Dendritic cell treated with granulocyte-macrophage colony-stimulating factor and Interleukin-4, amounts not matched to agents 40 ng/mL and 50 ng/mL, for 4 days (primary cell): ENCODE results near the gene REEP5.
"Not testable (repeated sequence)": the region's sequence is repeated elsewhere in the genome, so short reads cannot be mapped to it uniquely, and the experiment has no call there.

Source experiments
- H3K27ac Mint-ChIP-seq: one replicate; pipeline ENCODE4 v1.8.0; 2022; ENCODE audit warnings: mild to moderate bottlenecking, mixed read lengths
- H3K27me3 Mint-ChIP-seq: one replicate; pipeline ENCODE4 v1.8.0; 2022; ENCODE audit warnings: mild to moderate bottlenecking, mixed read lengths
- H3K36me3 Mint-ChIP-seq: one replicate; pipeline ENCODE4 v1.8.0; 2022; ENCODE audit warnings: low read depth, mixed read lengths
- H3K4me1 Mint-ChIP-seq: one replicate; pipeline ENCODE4 v1.8.0; 2022; ENCODE audit warnings: low read depth, mixed read lengths
- H3K4me3 Mint-ChIP-seq: one replicate; pipeline ENCODE4 v1.8.0; 2022; ENCODE audit warnings: mild to moderate bottlenecking, moderate library complexity, mixed read lengths
- H3K9me3 Mint-ChIP-seq: one replicate; pipeline ENCODE4 v1.8.0; 2022; ENCODE audit warnings: mixed read lengths
- intact Hi-C: fragments of 100-400 bp; cut with micrococcal nuclease; formaldehyde crosslinking; loops from one replicate; pipeline ENCODE4 v1.15.0; 2022

REEP5 gene

DNA sequence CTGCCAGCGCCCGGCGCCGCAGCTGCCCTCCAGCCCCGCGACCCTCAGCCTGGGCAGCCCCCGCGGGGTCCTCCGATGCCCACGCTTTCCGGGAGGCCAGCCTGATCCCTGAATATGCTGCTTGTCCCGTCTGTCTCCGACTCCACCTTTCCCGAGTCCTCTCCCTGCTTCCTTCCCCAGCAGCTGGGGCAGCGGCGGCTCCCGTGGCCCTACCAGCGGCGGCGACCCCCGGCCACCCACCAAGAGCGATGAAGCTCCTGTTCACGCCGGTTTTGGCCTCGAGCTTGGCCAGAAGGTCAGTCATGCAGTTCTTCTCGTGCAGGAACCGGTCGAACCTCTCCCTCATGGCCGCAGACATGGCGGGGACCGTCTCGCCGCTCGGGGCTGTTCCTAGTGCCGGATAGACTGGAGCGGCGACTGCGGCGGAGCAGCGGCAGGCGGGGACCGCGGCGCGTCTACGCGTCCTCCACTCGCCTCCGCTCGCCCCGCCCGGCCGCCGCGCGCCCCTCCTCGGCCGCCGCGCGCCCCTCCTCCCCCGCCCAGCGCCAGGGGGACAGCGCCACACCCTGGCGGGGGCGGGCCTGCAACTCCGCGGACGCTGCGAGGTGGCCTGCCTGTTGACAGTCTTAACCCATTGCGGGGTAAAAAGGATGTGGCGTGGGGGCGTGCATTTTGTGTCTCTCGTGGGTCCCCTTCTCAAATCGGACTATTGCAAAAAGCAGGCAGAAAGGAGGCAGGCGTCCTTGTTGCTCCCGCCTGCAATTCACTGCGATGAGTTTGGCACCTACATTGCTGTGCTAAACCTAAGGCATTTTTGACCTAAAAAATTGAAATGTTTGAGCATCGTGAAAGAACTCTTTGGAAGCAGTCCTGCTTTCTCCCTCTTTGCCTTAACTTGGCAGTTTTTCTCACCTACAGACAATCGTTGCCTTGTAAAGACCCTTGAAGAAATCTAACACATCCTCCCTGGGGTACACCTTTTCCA is at the start of gene REEP5:
Gene REEP5 (minus strand): TSS at position 395 of the 985 bp plus-strand sequence. CDS start 37 bp downstream, at position 358.
- H3K9me3 Mint-ChIP-seq = no peaks in the 10 kb centered on the region
- peaks cover 46% of the 10 kb centered on the region for H3K36me3 Mint-ChIP-seq
- peaks cover 64% of the 10 kb centered on the region for H3K4me1 Mint-ChIP-seq
- peak within 1 kb of the TSS; percentile 100 for H3K4me3 Mint-ChIP-seq
- intact Hi-C loops = loop anchor here (1.0 to 5.0 kb wide), 4 partner anchors 42 to 590 kb away; partner anchors contain the start of genes DCP2, SRP19 and YTHDC2
- no peaks in the 10 kb centered on the region for H3K27me3 Mint-ChIP-seq
- H3K27ac Mint-ChIP-seq = peak within 1 kb of the TSS; percentile 100

DNA sequence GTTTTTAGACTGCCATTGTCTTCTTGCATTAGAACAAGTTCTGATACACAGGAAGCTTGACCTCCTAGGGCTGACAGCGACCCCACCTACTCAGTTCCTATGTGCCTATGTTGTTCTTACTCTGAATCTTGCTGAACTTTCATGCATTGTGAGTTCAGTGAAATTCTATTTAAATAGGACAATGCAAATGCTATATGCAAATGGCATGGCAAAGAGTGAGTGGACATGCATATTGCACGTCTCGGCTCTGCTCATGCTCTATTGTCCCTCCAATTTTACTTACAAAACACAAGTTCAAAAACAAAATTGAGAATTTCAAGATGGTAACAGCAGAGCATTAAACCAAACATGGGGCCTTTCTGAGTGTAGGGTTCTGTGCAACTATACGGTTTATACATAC is 49.2 kb upstream of the REEP5 start:
- Mint-ChIP-seq H3K36me3 (no peaks in the 10 kb centered on the region), H3K27me3 (no peaks in the 10 kb centered on the region), H3K4me3 (no peak overlapping the region), H3K27ac (no peak overlapping the region), H3K9me3 (no peaks in the 10 kb centered on the region), H3K4me1 (peaks cover 29% of the 10 kb centered on the region)
- intact Hi-C loops = no loop called here

DNA sequence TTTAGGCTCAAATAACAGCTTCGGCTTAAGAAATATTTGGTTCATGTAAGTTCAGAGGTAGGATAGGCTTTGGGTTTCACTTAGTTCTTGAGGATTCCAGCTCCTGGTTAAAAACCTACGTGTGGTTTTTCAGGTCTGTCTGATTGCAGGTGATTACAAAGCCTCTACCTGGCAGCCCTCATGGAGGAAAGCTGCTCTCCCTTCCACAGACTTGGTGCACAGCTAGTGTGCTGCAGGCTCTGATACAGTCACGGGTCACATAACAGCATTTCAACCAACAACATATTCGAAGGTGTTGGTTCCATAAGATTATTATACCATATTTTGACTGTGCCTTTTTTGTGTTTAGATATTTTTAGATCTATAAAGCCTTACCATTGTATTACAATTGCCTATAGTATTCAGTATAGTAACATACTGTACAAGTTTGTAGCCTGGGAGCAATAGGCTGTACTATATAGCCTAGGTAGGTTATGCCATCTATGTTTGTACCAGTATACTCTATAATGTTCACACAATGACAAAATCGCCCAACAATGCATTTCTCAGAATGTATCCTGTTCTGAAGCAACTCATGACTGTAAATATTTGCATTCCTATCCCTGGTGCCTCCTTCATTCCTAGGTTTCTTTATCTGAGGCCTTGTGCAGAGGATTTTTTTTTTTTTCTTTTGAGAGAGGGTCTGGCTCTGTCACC is 46.5 kb upstream of the REEP5 start:
- H3K4me3 Mint-ChIP-seq = no peak overlapping the region
- H3K36me3 Mint-ChIP-seq = no peaks in the 10 kb centered on the region
- intact Hi-C loops = no loop called here
- no peaks in the 10 kb centered on the region for H3K27me3 Mint-ChIP-seq
- peak overlapping the region; percentile 84 for H3K27ac Mint-ChIP-seq
- no peaks in the 10 kb centered on the region for H3K9me3 Mint-ChIP-seq
- peaks cover 29% of the 10 kb centered on the region for H3K4me1 Mint-ChIP-seq

DNA sequence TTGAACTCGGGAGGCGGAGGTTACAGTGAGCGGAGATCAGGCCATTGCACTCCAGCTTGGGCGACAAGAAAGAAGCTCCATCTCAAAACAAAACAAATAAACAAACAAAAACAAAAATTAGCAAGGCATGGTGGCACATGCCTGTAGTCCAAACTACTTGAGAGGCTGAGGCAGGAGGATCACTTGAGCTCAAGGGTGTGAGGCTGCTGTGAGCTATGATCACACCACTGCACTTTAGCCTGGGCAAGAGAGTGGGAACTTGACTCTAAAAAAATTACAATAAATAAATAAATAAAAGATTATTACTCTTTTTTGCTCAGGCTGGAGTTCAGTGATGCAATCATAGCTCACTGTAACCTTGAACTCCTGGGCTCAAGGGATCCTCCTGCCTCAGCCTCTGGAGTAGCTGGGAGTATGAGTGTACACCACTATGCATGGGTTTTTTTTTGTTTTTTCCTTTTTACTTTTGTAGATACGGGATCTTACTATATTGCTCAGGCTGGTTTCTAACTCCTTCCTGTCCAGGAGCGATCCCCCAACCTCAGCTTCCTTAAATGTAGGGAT is 45.6 kb upstream of the REEP5 start:
- no peaks in the 10 kb centered on the region for H3K9me3 Mint-ChIP-seq
- no peaks in the 10 kb centered on the region for H3K27me3 Mint-ChIP-seq
- intact Hi-C loops = no loop called here
- peaks cover 39% of the 10 kb centered on the region for H3K4me1 Mint-ChIP-seq
- no peak overlapping the region for H3K4me3 Mint-ChIP-seq
- H3K27ac Mint-ChIP-seq = peak overlapping the region; percentile 43
- no peaks in the 10 kb centered on the region for H3K36me3 Mint-ChIP-seq

GRCh38 chr5:112965733-112966306 is 43.8 kb upstream of the REEP5 start:
- no peaks in the 10 kb centered on the region for H3K36me3 Mint-ChIP-seq
- no peak overlapping the region for H3K4me3 Mint-ChIP-seq
- H3K27me3 Mint-ChIP-seq = no peaks in the 10 kb centered on the region
- H3K9me3 Mint-ChIP-seq = no peaks in the 10 kb centered on the region
- no peak overlapping the region for H3K27ac Mint-ChIP-seq
- intact Hi-C loops = no loop called here
- peaks cover 48% of the 10 kb centered on the region for H3K4me1 Mint-ChIP-seq

DNA sequence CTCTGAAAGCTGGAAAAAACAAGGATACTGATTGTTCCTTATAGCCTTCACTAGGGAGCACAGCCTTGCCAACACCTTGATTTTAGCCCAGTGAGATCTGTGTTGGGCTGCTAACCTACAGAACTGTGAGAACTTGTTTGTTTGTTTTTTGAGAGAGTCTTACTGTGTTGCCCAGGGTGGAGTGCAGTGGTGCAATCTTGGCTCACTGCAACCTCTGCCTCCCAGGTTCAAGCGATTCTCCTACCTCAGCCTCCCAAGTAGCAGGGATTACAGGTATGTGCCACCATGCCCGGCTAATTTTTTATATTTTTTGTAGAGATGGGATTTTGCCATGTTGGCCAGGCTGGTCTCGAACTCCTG is 41.3 kb upstream of the REEP5 start:
- H3K36me3 Mint-ChIP-seq, H3K4me3 Mint-ChIP-seq, H3K27me3 Mint-ChIP-seq, intact Hi-C loops, H3K9me3 Mint-ChIP-seq: not testable (repeated sequence)
- Mint-ChIP-seq H3K27ac (peak overlapping the region; percentile 78), H3K4me1 (peaks cover 57% of the 10 kb centered on the region)

DNA sequence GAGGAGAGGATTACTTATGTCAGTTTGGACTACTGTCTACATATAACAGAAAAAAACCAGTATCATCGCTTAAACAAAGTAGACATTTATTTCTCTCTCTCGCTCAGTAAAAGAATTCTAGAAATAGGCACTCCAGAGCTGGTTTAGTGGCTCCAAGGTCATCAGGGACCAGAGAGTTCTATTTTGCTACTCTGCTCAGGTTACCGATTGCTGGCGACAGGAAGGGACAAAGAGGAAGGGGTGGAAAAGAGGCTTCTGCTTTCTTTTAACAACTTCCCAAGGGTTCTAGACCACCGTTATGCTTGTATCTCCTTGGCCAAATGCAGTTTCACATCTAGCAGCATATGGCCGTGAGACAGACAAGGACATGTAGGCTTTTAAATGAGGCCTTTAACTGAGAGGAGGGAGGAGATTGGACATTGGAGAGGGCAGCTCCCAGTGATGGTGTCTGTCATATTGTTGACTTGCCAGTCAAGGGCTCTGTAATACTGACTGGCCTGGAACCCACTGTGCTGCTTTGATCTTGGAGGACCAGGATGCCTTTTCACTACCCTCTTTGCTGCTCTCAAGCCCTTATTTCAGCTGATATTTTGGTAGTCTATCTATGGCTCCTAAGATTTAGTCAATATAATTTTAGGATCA is 39.0 kb upstream of the REEP5 start:
- Mint-ChIP-seq H3K36me3 (no peaks in the 10 kb centered on the region), H3K4me1 (peaks cover 57% of the 10 kb centered on the region), H3K9me3 (no peaks in the 10 kb centered on the region), H3K27me3 (no peaks in the 10 kb centered on the region), H3K27ac (peak overlapping the region; percentile 57), H3K4me3 (no peak overlapping the region)
- intact Hi-C loops = no loop called here

DNA sequence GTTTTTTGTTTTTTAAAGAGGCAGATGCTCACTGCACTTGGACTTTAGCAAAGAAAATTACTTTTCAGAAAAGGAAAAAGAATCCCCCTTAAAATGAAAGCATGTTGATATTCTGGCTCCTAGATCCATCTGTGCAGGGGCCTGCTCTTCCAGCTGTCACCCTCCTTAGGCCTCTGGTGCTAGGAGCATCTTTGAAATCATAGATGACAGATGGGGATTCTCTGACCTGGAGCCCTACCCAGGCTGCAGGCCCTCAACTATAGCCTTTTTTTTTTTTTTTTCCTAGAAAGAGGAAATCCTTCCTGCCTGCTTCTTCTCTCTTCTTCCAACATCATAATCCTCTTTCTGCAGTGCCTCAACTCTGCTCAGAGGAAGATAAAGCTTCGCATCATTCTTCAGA is 38.3 kb upstream of the REEP5 start:
- peaks cover 57% of the 10 kb centered on the region for H3K4me1 Mint-ChIP-seq

DNA sequence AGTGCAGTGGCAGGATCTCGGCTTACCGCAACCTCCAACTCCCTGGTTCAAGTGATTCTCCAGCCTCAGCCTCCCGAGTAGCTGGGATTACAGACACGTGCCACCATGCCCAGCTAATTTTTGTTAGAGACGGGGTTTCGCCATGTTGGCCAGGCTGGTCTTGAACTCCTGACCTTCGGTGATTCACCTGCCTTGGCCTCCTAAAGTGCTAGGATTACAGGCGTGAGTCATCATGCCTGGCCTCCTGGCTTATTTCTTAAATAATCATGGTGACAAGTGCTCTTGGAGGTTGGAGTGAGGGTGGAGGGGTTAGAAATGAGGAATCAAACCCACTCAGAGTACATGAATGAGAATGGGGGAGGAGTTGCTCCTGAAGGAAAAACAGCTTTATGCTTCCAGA is 37.8 kb upstream of the REEP5 start:
- intact Hi-C loops, H3K27me3 Mint-ChIP-seq, H3K36me3 Mint-ChIP-seq, H3K4me3 Mint-ChIP-seq, H3K9me3 Mint-ChIP-seq: not testable (repeated sequence)
- Mint-ChIP-seq H3K4me1 (peaks cover 57% of the 10 kb centered on the region), H3K27ac (peak overlapping the region; percentile 57)

More for the DNA sequence above, 38.3 kb upstream of the REEP5 start:
- Mint-ChIP-seq H3K36me3 (no peaks in the 10 kb centered on the region), H3K27me3 (no peaks in the 10 kb centered on the region), H3K4me3 (no peak overlapping the region), H3K27ac (peak overlapping the region; percentile 57), H3K9me3 (no peaks in the 10 kb centered on the region)
- intact Hi-C loops = no loop called here

DNA sequence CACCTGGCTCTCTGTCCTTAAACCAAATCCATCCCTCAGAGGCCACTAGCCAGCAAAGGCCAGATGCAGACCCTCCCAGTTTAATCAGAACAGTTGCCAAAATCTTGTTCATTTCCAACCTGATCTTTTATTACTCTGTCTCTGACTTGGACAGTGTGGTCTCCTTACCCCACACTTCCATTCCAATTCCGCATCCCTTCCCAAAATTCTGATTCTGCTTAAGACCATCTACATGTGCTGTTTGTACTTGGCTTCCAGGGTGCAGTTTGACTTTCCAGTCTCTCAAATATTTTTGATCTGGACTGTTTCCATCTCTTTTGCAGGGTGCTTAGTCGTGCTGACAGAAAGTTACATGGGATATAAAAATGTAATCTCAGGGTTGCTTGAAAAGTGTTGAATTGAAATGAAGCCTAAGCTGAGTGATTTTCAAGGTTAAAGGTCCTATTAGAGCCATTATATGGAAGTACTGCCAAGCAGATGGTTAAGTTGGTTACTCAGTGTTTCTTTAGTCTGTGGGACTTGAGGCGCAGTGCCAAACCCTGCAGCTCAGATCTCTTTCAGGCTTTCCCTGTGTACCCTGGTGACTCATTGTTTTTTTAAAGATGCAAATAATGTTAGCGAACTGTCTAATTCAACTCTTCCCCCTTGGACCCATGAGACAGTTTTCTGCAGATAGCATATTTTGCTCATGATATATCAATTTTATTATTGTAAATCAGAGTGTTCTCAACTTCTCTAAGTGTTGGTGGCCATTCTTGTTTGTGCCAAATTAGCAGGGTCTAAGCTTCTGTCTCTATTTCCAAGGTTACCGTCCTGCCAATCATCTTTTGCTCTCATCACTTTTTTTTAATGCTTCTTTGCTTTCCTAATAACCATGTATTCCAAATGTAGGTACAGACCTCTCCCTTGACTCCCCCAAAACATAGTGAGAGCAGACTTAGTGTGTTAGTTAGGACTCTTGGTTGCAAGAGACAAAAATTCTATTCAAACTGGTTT is 36.4 kb upstream of the REEP5 start:
- Mint-ChIP-seq H3K4me3 (no peak overlapping the region), H3K27ac (peak overlapping the region; percentile 42)
- intact Hi-C loops = no loop called here

GRCh38 chr5:112957036-112957808 is 35.2 kb upstream of the REEP5 start:
- Mint-ChIP-seq H3K9me3 (no peaks in the 10 kb centered on the region), H3K36me3 (no peaks in the 10 kb centered on the region), H3K27ac (no peak overlapping the region), H3K27me3 (peaks cover 3% of the 10 kb centered on the region), H3K4me3 (no peak overlapping the region), H3K4me1 (peaks cover 36% of the 10 kb centered on the region)
- intact Hi-C loops = no loop called here

More for the DNA sequence above, 36.4 kb upstream of the REEP5 start:
- H3K9me3 Mint-ChIP-seq = no peaks in the 10 kb centered on the region
- no peaks in the 10 kb centered on the region for H3K27me3 Mint-ChIP-seq
- peaks cover 45% of the 10 kb centered on the region for H3K4me1 Mint-ChIP-seq
- no peaks in the 10 kb centered on the region for H3K36me3 Mint-ChIP-seq

GRCh38 chr5:112956606-112957005 is 34.6 kb upstream of the REEP5 start:
- Mint-ChIP-seq H3K9me3 (no peaks in the 10 kb centered on the region), H3K27ac (no peak overlapping the region), H3K27me3 (peaks cover 3% of the 10 kb centered on the region), H3K4me1 (peaks cover 36% of the 10 kb centered on the region), H3K36me3 (no peaks in the 10 kb centered on the region), H3K4me3 (no peak overlapping the region)
- intact Hi-C loops = no loop called here
